HG02938 (cell line): ENCODE results near the gene TNPO3.
"Not testable (repeated sequence)": the region's sequence is repeated elsewhere in the genome, so short reads cannot be mapped to it uniquely, and the experiment has no call there.

ENCODE experiments used
- ATAC-seq: cut with Tn5 transposase; IDR thresholded peaks from one replicate; pipeline ENCODE4 v1.9.1; 2021; ENCODE audit warnings: mild to moderate bottlenecking, moderate library complexity; ENCODE audit not compliant: unreplicated experiment

Gene TNPO3

DNA sequence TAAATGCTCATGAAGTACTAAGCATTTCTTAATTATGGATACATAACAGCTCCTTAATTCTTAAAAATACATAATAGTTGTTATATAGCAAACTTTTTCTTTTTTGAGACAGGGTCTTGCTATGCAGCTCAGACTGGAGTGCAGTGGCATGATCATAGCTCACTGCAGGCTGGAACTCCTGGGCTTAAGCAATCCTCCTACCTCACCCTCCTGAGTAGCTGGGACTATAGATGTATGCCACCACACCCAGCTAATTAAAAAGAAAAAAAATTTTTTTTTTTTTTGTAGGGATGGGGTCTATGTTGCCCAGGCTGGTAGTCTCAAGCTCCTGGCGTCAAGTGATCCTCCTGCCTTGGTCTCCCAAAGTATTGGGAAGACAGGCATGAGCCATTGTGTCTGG, 86.3 kb downstream of the TNPO3 start:
- no peak for ATAC-seq

DNA sequence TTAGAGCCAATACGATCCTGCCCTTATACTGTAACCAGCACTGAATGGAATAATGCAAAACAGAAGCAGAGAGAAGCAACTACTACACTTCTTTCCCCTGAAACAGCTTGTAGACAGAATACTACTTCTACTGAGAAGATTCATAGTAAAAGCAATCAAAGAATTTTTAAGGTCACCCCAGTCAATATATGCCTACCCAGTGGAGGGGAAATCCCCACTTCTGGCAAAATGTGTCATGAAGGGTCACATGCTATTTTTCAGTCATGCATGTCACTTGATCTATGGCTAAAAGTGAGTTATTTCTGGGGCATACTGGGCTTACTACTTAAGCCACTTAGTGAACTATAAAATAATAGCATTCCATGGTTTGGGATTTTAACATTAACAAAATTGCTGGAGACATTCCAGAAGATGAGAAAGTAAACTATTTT, 91.6 kb downstream of the TNPO3 start:
- ATAC-seq: peak; percentile 74

GRCh38 chr7:128962899-128963298, 92.0 kb downstream of the TNPO3 start:
- peak; percentile 7 for ATAC-seq

DNA sequence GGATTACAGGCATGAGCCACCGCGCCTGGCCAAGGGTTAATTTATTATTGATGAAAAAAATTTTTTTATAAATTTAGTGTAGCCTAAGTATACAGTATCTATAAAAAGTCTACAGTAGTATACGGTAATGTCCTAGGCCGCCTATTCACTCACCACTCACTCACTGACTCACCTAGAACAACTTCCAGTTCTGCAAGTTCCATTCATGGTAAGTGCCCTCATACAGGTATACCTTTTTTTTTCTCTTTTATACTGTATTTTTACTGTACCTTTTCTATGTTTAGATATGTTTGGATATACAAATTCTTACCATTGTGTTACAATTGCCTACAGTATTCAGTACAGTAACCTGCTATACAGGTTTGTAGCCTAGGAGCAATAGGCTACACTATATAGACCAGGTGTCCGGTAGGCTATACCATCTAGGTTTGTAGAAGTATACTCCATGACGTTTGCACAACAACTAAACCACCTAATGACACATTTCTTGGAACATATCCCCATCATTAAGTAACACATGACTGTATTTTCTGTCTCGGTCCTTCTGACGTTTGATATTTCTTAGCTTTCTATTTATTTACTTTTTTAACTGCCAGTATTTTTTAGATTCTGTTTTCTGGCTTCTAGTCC, 93.8 kb downstream of the TNPO3 start:
- ATAC-seq: no peak

DNA sequence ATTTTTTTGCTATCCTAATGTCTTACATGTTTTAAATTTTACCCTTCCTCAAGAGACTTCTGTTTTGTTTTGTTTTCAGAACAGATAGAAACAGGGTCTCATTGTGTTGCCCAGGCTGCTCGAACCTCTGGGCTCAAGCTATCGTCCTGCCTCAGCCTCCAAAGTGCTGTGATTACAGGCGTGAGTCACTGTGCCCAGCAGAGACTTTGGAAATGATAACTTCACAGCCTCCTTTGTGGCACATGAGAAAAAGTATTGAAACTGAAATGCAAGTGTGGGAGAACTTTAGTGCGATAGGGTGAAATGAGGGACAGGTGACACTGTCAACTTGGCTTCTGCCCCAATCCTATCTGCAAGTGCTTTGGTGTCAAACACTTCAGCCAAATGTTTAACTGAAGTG, 95.6 kb downstream of the TNPO3 start:
- ATAC-seq: no peak

- no peak for ATAC-seq
Observed at GRCh38 chr7:128955981-128956380, 98.9 kb downstream of the TNPO3 start.

DNA sequence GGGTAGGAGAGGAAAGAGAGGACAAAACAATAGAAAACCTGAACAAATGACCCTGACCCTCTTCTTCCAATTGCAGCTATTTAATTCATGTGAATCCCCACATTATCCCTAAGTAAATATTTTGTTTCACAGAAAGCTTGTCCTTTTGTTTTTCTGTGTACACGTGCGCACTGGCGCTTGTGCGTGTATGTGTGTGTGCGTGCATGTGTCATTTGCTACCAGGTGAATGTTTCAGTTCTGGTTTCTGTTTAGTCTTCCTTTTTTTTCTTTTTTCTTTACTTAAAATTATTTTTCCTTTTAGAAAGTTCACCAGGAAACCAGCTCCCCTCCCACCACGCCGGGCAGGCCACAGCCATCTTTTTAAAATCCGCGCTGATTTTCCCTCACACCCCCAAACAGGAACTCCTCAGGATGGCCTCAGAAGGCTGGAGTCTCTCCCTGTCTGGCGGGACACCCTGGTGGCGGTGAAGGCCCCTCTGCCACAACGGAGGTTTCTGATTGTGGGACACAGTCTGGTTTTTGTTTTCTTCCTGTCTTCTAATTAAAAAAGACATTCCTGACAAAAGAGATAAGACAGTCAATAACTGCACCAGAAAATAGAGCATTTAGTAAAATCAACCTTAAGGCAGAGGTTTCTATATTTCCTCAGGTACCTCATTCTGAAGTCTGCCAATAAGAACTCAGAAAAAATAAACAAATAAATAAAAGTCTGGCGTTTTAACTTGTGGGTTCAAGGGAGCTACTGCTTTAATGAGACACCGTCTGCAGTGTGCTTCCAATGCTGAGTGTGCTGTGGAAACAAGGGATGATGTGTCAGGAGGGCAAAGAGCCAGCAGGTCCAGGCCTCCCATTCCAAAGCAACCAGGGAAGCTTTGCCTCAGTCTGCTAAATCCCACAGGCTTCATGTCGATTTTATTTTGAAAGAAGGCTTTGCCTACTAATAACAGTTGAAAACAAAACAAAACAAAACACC, 99.8 kb downstream of the TNPO3 start:
- ATAC-seq: peak; percentile 68

- ATAC-seq: no peak
Observed at GRCh38 chr7:128954150-128954549, 100.8 kb downstream of the TNPO3 start.

- no peak for ATAC-seq
Observed at GRCh38 chr7:128951296-128951695, 103.6 kb downstream of the TNPO3 start.

DNA sequence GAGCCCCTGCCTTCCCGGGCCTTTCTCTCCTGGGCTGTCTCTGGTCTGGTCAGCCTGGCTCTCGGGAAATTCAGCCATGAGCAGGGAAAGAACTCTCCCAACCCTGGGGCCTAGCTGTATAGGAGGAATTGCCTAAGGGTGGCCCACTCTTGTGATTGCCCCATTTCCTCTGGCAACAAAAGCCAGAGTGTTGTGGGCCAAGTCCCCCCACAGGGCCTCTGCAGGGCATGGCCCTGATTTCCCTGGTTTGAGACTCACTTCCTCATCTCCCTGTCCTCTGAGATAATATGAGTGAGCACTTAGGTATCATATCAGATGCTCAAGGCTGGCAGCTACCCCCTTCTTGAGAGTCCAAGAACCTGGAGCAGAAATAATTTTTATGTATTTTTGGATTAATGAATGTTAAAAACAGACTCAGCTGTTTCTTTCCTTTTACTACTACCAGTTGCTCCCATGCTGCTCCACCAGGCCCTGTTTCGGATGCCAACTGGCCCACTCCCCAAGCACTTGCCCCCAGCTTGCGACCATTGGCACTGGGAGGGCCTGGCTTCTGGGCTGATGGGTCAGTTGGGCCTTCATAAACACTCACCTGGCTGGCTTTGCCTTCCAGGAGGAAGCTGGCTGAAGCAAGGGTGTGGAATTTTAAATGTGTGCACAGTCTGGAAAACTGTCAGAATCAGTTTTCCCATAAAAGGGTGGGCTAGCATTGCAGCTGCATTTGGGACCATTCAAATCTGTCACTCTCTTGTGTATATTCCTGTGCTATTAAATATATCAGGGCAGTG, 105.7 kb downstream of the TNPO3 start:
- no peak for ATAC-seq

DNA sequence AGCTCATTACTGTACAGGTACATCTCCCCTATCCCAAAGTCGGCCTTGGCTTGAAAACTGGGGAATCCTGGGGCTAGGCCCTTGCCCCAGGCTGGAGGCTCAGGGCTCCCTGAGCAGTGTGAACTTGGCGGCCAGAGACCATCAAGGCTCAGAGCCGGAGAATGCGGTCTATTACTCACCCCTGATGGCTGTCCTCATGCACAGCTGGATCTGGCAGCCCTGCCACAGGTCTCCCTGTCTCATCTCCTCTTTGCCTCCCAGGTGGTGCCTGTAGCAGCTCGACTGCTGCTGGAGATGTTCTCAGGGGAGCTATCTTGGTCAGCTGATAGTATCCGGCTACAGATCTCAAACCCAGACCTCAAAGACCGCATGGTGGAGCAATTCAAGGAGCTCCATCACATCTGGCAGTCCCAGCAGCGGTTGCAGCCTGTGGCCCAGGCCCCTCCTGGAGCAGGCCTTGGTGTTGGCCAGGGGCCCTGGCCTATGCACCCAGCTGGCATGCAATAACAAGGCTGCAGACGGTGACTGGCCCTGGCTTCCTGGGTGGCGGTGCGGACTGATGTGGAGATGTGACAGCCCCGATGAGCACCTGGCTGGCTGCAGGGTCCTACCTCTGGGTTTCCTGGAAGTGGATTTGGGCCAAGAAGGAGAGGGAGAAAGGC, 106.5 kb downstream of the TNPO3 start:
- no peak for ATAC-seq

GRCh38 chr7:128947854-128948253, 107.1 kb downstream of the TNPO3 start:
- ATAC-seq: no peak

DNA sequence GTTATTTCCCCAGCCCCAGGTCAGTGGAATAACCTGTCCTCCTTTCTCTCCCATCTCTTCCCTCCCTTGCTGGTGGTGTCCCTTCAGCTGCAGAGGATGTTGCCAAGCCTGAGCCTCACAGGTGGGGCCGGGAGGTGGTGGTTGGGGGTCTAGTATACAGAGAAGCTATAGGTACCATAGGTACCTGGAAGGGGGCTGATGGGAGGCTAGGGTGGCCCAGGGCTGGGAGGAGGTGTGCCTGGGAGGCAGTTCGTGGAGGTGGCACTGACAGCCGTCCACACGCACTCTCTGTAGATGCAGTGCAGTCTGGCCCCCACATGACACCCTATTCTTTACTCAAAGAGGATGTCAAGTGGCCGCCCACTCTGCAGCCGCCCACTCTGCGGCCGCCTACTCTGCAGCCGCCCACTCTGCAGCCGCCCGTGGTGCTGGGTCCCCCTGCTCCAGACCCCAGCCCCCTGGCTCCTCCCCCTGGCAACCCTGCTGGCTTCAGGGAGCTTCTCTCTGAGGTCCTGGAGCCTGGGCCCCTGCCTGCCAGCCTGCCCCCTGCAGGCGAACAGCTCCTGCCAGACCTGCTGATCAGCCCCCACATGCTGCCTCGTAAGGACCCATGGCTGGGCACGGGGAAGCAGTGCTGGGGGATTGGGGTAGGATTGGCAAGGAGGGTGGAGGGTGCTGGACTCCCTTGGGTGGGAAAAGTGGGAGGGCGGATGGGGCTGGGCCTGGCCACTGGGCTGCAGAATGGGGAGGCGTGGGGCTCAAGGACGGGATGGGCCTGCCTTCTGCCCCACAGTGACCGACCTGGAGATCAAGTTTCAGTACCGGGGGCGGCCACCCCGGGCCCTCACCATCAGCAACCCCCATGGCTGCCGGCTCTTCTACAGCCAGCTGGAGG, 107.7 kb downstream of the TNPO3 start:
- ATAC-seq: no peak

GRCh38 chr7:128945668-128946366, 109.1 kb downstream of the TNPO3 start:
- no peak for ATAC-seq

DNA sequence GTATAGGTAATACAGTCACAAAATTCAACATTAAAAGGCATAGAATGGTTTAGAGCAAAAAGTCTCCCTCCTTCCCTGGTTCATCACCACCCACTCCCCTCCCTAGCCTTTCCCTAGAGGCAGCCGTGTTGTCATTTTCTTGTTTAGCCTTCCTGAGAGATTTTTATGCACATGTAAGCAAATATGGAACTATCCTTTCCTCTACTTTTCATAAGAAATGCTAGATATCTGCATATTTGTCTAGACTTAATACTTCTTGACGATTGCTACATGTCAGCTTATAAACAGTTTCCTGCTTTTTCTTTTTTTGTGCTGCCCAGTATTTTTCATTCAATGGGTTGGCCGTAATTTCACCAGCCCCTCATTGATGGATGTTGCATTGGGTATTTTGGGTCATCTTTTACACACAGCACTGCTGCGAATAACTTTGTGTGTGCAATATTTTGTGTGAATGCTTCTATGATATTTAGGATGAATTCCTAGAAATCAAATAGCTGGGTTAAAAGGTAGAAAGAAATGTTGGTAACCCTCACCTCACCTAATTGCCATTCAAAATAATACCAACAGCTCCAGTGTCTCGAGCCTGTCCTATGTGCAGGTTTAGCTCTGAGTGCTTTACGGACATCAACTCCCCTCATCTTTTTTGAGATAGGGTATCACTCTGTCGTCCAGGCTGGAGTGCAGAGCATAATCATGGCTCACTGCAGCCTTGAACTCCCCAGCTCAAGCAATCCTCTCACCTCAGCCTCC, 110.2 kb downstream of the TNPO3 start:
- ATAC-seq: no peak

GRCh38 chr7:128943251-128943650, 111.7 kb downstream of the TNPO3 start:
- ATAC-seq: not testable (repeated sequence)

DNA sequence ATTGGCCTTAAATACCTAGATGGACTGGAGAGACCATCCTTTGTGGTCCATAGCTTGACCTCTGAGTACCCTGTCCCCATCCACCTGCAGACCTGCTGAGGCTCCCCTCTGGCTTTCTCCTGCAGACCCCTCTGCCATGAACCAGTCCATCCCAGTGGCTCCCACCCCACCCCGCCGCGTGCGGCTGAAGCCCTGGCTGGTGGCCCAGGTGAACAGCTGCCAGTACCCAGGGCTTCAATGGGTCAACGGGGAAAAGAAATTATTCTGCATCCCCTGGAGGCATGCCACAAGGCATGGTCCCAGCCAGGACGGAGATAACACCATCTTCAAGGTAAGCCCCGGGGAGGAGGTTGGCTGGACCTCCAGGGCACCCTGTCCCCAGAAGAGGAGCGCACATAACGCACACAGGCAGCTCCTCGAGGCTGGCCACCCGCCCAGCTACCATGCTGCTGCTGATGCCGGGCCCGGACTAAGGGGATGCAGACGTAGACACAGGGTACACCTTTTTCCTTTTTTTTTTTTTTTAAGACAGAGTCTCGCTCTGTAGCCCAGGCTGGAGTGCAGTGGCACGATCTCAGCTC, 112.9 kb downstream of the TNPO3 start:
- no peak for ATAC-seq

- no peak for ATAC-seq
Observed at GRCh38 chr7:128941323-128941890, 113.5 kb downstream of the TNPO3 start.
